Ramos (cell line): Measurements from ENCODE around the gene HNRNPAB.

ENCODE experiments used
- in situ Hi-C: fragments of 300-500 bp; cut with MboI; formaldehyde crosslinking; loops from one replicate; pipeline ENCODE4 v1.14.3; 2022; ENCODE audit warnings: low sequenced_read_pairs; ENCODE audit not compliant: unreplicated experiment

Gene HNRNPAB

DNA sequence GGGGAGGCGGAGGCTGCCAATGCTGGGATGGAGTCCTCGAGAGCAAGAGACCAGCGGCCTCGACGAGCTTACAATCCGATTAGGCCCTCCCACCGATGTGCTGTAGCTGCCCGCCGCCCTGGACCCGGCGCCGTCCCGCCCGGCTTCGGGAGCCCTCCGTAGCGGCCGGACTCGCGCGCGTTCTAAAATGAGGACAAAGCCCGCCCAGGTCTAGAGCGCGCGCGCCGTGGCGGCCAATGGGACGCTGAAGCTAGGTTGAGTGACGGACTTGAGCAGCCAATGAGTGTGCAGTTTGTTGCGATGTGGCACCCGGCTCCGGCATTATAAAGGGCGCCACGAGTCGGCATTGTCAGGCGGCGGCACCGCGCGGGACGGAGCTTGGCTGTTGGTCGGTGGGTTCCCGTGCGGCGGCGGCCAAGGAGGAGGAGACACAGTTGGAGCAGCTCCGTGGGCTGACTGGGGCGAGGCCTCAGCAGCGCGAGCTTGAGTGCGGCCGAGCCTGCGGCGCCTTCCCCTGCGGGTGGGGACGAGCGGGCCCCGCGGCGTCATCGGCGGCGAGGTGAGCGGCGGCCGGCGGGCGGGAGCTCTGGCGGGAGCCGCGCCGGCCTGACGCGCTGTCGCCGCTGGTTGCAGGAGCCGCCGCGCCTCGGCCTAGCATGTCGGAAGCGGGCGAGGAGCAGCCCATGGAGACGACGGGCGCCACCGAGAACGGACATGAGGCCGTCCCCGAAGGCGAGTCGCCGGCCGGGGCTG lies at the start of gene HNRNPAB:
TSS of gene HNRNPAB (plus strand) at position 352 of the 753 bp plus-strand sequence. CDS start at position 657, 305 bp downstream.
- in situ Hi-C loops, result no loop called here

DNA sequence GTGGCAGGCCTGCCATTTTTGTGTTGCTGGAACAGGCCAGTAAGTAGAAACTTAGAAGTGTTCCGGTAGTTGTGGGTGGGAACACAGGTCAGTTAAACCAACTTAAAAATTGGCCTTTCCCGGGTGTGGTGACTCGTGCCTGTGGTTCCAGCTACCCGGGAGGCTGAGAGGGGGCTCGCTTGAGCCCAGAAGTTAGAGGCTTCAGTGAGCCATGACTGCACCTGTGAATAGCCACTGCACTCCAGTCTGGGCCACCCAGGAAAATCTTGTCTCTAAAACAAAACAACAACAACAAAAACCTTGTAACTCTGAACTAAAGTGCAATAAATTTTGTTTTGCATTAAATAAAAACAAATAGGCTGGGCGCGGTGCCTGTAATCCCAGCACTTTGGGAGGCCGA lies 49.3 kb upstream of the HNRNPAB start:
- in situ Hi-C loops, result no loop called here

DNA sequence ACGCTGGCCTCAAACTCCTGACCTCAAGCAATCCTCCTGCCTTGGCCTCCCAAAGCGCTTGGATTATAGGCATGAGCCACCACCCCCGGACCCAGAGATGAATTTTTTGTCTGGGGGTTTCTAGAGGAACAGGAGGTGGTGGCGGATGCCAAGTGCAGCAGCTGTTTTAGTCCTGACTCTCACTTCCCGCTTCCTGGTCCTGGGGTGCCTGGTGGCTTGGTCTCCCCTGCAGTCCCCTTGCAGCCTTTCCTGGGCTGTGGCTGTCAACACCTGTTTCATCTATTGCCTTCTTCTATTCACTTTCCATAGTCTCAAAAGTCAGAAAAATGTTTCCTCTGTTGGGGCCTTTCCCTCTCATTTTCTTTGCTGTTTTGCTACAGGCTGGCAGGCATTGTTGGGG lies 44.2 kb upstream of the HNRNPAB start:
- in situ Hi-C loops, result no loop called here

DNA sequence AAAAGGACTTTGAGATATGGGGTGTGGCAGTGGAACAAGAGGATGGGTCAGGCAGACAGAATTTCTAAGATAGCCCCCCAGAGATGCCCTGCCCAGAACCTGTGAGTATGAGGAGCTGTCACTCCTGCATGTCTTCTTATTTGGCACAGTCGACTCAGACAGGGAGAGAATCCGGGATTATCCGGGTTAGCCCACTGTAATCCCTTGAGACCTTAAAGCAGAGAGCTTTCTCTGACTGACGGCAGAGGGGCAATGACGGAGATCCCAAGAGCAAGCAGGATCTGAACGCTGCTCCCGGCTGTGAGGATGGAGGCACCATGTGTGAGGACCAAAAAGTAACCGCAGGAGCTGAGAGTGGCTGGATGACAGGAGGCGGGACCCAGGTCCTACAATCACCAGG lies 41.9 kb upstream of the HNRNPAB start:
- in situ Hi-C loops, result no loop called here

DNA sequence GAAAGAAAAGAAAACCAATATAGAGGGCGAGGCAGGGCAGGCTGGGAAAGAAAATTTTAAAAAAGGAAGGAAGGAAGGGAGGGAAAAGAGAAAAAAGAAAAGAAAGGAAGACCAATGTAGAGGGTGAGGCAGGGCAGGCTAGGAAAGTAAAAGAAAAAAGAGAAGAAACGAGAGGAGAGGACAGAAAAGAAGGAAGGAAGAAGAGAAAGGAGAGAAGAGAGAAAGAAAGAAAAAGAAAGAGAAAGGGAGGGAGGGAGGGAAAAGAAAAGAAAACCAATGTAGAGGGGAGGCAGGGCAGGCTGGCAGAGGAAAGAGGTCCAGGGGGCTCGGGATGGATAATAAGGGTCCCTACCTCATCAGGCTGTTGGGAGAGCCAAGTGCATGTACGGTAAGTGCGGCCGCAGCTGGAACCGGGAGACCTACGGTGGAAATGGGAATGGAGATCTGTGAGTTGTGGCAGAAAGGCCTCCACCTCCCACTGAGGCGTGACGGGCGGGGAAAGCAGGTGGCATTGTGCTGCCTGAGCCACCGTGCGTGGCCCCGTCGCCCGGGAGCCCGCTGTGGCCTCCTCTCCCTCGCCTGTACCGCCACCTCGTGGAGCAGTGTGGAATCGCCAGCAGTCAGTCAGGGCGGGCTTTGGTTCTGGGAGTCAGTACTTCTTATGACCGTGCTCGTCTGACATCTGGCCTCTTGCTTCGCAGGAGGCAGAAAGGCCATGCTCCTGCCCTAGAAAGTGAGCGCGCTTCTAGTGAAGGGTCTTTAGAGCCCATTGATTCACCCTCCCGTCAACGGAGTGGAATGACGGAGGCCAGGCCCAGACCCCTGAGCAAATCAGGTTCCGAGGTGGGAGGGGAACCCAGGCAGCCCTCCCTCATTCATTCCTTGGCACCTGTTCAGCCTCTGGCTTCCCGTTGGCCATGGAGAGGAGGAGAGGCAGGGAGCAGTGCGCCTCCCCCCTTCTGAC lies 40.3 kb upstream of the HNRNPAB start:
- in situ Hi-C loops, result no loop called here

DNA sequence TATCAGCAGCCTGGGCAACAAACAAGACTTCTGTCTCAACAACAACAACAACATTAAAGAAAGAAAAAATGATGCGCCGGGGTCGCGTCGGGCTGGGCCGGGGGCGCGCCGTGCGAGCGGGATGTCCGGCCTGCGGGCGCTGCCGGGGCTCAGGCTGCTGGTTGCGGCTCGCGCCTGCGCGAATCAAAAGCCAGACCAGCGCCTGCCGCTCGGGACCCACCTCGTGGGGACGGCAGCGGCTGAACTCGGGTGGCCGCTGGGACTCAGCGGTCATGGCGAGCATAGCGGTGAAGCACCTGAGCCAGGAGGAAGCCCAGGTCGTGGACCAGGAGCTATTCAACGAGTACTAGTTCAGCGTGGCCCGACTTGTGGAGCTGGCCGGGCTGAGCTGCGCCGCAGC lies 38.8 kb upstream of the HNRNPAB start:
- in situ Hi-C loops, result no loop called here

DNA sequence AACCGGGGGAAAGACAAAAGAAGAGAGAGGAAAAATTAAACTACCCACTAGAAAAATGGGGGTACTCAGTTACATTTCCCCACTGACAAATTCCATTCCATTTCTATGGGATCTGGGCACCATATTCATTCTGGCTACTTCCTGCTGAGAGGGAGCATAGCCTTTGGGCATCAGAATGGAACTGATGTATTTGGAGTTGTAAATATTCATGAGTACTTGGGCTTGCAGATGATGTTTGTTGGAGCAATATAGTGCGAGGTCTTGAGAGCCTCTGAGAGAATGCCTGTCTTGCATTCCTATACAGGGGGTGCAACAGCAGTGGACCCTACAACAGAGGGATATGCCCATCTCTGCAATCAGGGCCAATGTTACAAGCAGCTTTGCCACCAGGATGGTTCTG lies 33.9 kb upstream of the HNRNPAB start:
- in situ Hi-C loops, result no loop called here

DNA sequence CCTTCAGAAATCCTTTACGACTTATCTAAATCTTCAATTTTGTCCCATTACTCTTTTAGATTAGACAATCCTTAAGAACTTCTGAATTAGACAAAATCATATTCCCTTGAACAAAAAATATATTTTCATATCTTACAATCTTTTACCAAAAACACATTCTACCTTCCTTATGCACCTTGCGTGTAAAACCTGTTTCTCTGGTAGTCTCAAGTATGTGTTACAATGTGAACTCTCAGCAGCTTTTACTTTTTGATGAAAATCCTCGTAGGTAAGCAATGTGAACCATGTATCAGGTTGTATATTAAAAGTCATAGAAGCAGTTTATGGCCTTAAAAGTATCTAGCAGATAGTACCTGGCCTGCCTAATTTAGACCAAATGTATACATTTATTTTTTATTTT lies 29.9 kb upstream of the HNRNPAB start:
- in situ Hi-C loops, result no loop called here

DNA sequence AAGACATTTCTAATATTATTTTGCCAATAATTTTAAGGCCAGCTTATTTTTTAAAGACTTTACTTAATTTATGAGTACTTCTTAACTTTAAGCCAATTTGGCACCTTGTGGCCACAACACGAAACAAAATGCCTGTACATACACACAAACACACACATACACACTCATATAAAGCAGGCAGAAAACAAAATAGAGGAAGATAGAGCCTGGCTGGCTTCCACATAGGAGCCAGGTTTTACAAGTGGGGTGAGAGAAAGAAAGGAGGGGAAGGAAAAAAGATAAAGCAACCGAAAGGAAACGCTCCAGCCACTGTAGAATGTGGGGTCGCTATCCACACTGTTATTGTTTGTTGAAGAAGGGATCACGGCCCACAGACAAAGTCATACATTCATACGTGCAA lies 27.5 kb upstream of the HNRNPAB start:
- in situ Hi-C loops, result no loop called here

DNA sequence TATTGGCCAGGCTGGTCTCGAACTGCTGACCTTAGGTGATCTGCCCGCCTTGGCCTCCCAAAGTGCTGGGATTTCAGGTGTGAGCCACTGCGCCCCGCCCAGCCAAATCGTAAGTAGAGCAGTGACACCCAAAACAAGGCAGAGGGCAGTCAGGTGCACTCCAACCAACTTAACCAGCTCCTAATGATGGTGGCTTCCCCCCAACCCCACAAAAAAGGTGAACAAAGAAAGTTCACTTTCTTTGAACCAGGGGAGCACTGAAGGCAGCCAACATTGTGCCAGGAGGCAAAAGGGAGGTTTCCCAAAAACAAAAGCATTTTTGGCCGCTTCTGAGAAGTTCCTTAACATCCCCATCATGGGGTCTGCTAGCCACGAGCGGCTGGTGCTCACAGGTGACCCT lies 26.8 kb upstream of the HNRNPAB start:
- in situ Hi-C loops, result no loop called here

DNA sequence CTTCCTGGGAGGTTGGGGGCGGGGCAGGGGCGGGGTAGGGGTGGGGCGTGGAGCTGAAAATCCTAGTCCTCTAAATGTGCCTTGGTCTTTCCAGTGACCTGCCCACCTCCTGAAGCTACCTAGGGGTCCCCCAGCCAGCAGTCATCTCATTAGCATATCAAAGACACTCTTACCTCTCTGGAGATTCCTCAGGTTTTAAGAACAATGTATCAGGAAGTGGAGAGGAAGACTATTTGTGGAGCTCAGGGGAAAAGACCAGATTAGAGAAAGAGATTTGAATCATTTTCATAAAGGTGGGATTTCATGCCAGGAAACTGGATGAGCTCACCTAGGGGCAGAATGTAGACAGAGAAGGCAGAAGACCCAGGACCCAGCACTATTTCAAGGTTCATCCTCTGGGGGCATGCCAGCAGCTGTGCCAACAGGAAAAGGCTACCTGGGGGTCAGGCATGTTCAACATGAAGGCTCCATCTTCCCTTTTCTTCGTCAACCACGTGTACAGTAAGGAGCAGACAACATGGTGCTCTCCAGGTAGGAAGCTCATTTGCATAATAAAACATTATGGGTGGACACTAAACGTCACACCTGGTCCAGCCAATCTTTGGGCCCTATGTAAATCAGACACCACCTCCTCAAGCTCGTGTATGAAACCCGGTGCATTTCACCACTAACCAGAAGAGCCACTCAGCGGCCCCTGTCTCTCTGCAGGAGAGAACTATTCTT lies 24.0 kb upstream of the HNRNPAB start:
- in situ Hi-C loops, result no loop called here

DNA sequence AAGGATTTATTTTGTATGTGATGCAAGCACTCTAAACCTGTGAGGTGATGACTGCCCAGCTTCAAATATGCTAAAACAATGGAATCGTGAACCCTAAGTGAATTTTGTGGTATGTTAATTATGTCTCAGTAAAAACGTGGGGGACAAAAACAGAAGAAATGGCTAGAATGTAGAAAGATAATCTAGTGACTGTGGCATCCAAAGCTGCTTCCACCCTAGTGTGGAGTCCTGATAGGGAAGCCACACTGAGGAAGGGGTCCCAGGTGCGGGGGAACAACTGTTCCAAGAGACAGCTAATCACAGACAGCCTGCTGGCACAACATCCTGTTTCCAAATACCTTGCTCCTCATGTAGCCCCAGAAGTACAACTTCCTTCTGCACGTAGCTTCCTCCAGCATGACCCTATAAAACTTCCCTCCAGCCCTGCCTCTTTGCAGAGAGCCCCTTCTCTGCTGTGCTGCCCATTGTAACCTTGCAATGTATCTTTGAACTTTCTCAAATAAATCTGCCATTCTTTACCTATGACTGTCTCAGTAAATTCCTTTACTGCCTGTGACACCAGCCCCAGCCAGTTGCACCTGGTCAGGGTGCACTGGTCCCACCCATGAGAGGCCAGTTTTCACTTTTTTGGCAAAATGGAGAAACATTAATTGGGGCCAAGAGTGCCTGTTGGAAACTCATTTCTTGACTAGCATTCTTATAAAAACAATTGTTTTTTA lies 22.0 kb upstream of the HNRNPAB start:
- in situ Hi-C loops, result no loop called here

DNA sequence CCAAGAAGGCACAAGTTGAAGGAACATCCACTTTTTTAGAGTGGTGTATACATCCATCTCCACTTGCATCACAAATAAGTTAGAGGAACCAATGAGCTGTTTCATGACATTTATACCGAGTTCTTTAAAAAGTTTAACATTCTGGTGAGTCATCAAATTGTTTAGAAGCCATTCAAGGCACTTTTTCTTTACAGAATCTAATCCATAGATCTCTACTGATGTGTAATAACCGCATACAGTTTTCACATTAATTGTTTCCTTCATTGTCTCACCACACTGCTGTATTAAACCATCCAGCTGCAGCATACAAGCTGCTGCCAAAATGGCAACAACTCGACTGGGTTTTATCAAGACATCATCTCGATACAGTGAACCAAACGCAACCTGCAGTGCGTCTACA lies 17.9 kb upstream of the HNRNPAB start:
- in situ Hi-C loops, result no loop called here

DNA sequence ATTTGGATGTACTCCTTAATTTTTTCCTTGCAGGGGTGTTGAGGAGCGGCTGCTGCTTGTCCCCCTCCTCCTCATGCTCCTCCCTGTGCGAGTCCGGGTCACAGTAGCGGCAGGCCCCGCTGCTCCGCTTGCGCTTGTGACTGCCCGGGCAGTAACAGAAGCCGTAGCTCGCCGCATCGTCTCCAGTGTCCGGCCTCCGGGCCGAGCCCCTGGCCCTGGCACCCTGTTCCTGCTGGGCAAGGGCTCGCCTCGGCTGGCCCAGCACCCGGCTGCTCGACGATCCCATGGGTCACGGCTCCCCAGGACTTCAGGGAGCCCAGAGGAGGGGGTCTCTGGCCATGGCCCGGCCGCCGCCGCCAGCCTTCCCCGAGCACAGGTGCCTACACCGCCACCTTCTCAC lies 17.3 kb upstream of the HNRNPAB start, which contains the start of gene GMCL2:
TSS of gene GMCL2 (minus strand) at position 358 of the 400 bp plus-strand sequence. CDS start at position 286, 72 bp downstream.
- in situ Hi-C loops, result no loop called here

DNA sequence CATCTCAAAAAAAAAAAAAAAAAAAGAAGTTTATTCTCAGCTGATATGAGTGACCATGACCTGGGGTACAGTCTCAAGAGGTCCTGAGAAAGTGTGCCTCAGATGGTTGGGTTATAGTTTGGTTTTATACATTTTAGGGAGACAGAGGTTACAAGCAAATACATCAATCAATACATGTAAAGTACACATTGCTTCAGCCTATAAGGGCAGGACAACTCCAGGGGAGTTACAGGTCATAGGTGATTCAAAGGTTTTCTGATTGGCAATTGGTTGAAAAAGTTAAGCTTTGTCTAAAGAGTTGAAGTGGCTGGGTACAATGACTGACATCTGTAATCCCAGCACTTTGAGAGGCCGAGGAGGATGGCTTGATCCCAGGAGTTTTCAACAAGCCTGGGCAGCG lies 14.9 kb upstream of the HNRNPAB start:
- in situ Hi-C loops, result no loop called here

DNA sequence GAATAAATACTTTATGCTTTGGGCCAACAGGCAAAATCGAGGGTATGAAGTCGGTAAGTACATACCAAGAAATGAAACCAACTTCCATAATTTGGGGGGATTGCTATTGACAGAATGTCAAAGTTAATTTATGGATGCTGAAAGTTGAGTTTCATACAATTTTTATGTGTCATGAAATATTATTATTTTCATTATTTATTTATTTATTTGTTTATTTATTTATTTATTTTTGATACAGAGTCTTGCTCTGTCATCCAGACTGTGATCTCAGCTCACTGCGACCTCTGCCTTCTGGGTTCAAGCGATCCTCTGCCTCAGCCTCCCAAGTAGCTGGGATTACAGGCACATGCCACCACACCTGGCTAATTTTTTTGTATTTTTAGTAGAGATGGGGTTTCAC lies 12.7 kb upstream of the HNRNPAB start:
- in situ Hi-C loops, result no loop called here

DNA sequence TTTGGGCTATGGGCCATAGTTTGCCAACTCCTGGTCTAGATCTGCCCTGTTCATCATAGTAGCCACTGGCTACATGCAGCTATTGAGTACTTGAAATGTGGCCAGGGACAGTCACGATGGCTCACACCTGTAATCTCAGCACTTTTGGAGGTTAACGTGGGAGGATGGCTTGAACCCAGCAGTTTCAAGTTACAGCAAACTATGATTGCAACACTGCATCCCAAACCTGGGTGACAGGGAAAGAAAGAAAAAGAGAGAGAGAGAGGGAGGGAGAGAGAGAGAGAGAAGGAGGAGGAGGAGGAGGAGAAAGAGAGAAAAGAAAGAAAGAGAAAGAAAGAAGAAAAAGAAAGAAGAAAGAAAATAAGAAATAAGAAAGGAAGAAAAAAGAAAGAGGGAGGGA lies 12.1 kb upstream of the HNRNPAB start:
- in situ Hi-C loops, result no loop called here

DNA sequence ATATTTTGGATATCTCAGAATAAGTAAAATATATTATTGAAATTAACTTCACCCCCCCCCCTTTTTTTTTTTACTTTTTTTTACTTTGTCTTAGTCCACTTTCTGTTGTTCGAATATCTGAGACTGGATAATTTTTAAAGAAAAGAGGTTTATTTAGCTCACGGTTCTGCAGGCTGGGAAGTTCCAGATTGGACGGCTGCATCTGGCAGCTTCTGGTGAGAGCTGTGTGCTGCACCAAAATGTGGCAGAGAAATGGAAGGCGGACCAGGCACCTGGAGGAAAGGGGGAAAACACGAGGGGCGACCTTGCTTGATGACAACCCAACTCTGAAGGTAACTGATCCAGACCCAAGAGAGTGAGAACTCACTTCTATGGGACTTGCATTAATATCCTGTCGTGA lies 11.5 kb upstream of the HNRNPAB start:
- in situ Hi-C loops, result no loop called here

DNA sequence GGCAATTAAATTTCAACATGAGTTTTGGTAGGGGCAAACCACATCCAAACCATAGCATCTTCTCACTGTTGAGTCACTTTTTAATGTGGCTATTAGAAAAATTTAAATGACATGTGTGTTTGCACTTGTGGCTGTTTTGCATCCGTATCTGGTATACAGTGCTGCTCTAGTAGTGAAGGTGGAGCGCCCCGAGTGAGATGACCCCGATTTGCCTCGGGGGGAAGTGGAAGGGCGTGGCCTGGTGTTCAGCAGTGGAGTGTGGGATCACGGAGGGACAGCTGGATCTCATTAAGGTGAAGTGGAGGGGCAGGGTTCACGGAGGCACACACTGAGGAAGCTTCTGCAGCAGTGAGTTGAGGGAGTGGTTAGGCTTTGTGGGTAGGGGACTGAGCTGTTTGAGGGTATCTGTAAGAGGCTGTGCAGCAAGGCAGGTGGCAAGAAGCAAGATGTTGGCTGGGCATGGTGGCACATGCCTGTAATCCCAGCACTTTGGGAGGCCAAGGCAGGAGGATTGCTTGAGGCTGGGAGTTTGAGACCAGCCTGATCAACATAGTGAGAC lies 11.0 kb upstream of the HNRNPAB start:
- in situ Hi-C loops, result no loop called here

DNA sequence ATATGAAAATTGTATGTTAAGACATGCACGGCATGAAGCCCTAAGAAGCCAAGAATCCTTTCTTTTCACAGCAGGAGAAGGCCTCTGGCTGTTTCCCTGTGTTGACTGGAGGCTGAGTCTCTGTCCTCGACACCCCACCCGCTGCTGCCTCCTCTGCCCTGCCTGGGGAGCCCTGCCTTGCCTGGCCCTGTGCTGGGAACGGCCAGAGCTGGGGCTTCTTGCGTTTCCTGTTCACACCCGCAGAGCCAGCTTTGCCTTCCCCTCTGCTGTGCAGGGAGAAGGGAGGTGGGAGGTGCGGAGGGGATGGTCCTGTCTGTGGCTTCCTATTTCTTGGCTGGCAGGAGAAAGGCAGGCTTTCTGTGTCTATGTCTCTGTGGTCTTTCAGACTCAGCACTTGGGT lies 10.3 kb upstream of the HNRNPAB start:
- in situ Hi-C loops, result no loop called here
